ENCODE data around the gene TP53I11. TPM values are rescaled to one million over a fixed set of nuclear protein-coding genes. Genes with fewer than 3 reads are reported as not detected.

Gene TP53I11
- total and polyA plus RNA-seq, 9 of the 15 experiments (the other 6 are each of a cell fraction or from before 2014, with no cell fraction given) = 0.14 to 2.5 (median 1.2) TPM; not detected in 2

DNA sequence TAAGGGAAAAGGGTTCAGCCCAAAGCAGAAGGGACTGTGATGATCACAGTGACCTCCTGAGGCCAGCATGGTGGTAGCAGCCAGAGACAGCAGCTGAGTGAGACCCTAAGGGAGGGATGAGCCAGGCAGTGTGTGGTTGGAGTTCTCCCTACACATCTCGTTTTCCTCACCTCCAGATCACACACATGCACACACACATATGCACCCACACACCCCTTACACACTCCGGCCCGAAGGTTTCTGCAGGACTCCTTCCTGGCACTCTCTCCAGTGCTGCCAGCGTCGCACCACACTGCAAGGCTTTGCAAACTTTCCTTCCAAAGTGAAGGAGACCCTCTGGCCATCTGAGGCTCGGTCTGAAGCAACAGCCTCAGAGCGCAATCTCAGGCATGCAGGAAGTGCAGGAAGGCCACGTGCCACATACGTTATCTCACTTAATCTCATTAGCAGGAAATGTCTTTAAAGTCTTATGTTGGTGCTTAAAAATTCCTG lies 26.9 kb upstream of the TP53I11 start:
- TF ChIP-seq ZNF121 (CRISPR knock-in tag; conservative IDR thresholded peaks at IDR 0.05) (no peak), CBX1 (IDR thresholded peaks at IDR 0.05; ENCODE audit: low read depth) (no peak)
- TF ChIP-seq, protein P1, sequence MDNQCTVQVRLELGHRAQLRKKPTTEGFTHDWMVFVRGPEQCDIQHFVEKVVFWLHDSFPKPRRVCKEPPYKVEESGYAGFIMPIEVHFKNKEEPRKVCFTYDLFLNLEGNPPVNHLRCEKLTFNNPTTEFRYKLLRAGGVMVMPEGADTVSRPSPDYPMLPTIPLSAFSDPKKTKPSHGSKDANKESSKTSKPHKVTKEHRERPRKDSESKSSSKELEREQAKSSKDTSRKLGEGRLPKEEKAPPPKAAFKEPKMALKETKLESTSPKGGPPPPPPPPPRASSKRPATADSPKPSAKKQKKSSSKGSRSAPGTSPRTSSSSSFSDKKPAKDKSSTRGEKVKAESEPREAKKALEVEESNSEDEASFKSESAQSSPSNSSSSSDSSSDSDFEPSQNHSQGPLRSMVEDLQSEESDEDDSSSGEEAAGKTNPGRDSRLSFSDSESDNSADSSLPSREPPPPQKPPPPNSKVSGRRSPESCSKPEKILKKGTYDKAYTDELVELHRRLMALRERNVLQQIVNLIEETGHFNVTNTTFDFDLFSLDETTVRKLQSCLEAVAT (IDR thresholded peaks at IDR 0.05) = no peak
- TF ChIP-seq, protein P2, sequence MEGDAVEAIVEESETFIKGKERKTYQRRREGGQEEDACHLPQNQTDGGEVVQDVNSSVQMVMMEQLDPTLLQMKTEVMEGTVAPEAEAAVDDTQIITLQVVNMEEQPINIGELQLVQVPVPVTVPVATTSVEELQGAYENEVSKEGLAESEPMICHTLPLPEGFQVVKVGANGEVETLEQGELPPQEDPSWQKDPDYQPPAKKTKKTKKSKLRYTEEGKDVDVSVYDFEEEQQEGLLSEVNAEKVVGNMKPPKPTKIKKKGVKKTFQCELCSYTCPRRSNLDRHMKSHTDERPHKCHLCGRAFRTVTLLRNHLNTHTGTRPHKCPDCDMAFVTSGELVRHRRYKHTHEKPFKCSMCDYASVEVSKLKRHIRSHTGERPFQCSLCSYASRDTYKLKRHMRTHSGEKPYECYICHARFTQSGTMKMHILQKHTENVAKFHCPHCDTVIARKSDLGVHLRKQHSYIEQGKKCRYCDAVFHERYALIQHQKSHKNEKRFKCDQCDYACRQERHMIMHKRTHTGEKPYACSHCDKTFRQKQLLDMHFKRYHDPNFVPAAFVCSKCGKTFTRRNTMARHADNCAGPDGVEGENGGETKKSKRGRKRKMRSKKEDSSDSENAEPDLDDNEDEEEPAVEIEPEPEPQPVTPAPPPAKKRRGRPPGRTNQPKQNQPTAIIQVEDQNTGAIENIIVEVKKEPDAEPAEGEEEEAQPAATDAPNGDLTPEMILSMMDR (IDR thresholded peaks at IDR 0.05 in 2 of 3, conservative IDR thresholded peaks at IDR 0.05 in 1 of 3; ENCODE audit: insufficient read depth in 2 of 3, low read depth in 1 of 3, low read length in 3 of 3) = peak in 2 of 3 experiments; percentile 29 to 32; a peak in 1 of 6 replicates
- peak; percentile 63; the same call in 2 of the 3 replicates for ATAC-seq
- ChIA-PET POLR2A (interaction anchor here (1.1 kb wide), 1 partner anchor 41 kb away, joined by 6 read pairs; no protein-coding TSS in a partner anchor), CTCF (ENCODE audit: low intra/inter-chr PET ratio) (no interaction called here)
- peaks cover 0 to 64% of the 10 kb centered on the region in 2 experiments; a peak in 3 of 5 replicates for H3K27me3 ChIP-seq (ENCODE audit: control insufficient read depth in 2 of 2, insufficient read depth in 2 of 2, low read length in 2 of 2)
- H3K9me1 ChIP-seq (ENCODE audit: control insufficient read depth, insufficient read depth, low read length) = no peaks in the 10 kb centered on the region
- H3K36me3 ChIP-seq (ENCODE audit: control insufficient read depth, insufficient read depth, low read length) = no peaks in the 10 kb centered on the region
- in situ Hi-C loops (cut with MboI) = no loop called here
- no peaks in the 10 kb centered on the region for H3K4me1 ChIP-seq (replicated peaks in 1 of 2; ENCODE audit: control insufficient read depth in 2 of 2, insufficient read depth in 2 of 2, low read length in 2 of 2)
- H4K20me1 ChIP-seq (replicated peaks; ENCODE audit: control insufficient read depth, insufficient read depth, low read length) = 0 out of 2 replicates have a peak, but pooled peaks cover 10% of the 10 kb centered on the region
- no peak overlapping the region for H3K27ac ChIP-seq (ENCODE audit: extremely low read depth, low read depth, low read length)
- intact Hi-C loops (cut with micrococcal nuclease) = loop anchor here (5.0 kb wide), 1 partner anchor 40 kb away; no protein-coding TSS in a partner anchor
- no peak overlapping the region for H3K9ac ChIP-seq (ENCODE audit: insufficient read depth in 1 of 2, low read depth in 2 of 2, low read length in 2 of 2)
- no TSS peak for BruUV-seq (replicated peaks)
- 2% methylated on average over 8 of the region's 9 CpGs for WGBS (ENCODE audit: insufficient coverage, low coverage, missing lambda C conversion rate)
- no peak overlapping the region for H3K4me3 ChIP-seq
- no peak overlapping the region for H3K4me2 ChIP-seq (ENCODE audit: insufficient read depth, low read length)
- no peaks in the 10 kb centered on the region for H3K79me2 ChIP-seq (ENCODE audit: control insufficient read depth, insufficient read depth, low read length)
- DNase-seq (ENCODE audit: extremely low read depth in 1 of 4, low spot score in 3 of 4) = no peak
- no peaks in the 10 kb centered on the region for H3K9me3 ChIP-seq (replicated peaks; ENCODE audit: control insufficient read depth, insufficient read depth, low read depth, low read length)
- no peak for FAIRE-seq
- H2AFZ ChIP-seq (ENCODE audit: low read depth, low read length) = no peak overlapping the region

All from K562 (cell line).